ENCODE measurements around the gene HYLS1. TPM values are rescaled to one million over a fixed set of nuclear protein-coding genes. Genes with fewer than 3 reads are reported as not detected.

HYLS1 gene
- total and polyA plus RNA-seq, 10 of the 15 experiments (the other 5 are each of a cell fraction or from before 2014, with no cell fraction given) = 11.7 to 35.1 (median 17.6) TPM

GRCh38 chr11:125887373-125888324, at the start of gene HYLS1 (continued):
- TF ChIP-seq, protein P1, sequence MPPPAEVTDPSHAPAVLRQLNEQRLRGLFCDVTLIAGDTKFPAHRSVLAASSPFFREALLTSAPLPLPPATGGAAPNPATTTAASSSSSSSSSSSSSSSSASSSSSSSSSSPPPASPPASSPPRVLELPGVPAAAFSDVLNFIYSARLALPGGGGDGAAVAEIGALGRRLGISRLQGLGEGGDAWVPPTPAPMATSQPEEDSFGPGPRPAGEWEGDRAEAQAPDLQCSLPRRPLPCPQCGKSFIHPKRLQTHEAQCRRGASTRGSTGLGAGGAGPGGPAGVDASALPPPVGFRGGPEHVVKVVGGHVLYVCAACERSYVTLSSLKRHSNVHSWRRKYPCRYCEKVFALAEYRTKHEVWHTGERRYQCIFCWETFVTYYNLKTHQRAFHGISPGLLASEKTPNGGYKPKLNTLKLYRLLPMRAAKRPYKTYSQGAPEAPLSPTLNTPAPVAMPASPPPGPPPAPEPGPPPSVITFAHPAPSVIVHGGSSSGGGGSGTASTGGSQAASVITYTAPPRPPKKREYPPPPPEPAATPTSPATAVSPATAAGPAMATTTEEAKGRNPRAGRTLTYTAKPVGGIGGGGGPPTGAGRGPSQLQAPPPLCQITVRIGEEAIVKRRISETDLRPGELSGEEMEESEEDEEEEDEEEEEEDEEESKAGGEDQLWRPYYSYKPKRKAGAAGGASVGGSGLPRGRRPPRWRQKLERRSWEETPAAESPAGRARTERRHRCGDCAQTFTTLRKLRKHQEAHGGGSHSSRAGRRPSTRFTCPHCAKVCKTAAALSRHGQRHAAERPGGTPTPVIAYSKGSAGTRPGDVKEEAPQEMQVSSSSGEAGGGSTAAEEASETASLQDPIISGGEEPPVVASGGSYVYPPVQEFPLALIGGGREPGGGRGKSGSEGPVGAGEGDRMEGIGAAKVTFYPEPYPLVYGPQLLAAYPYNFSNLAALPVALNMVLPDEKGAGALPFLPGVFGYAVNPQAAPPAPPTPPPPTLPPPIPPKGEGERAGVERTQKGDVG (CRISPR knock-in tag; IDR thresholded peaks at IDR 0.05) = peak; percentile 67; the same call in 1 of the 2 replicates
- TF ChIP-seq, protein P2, sequence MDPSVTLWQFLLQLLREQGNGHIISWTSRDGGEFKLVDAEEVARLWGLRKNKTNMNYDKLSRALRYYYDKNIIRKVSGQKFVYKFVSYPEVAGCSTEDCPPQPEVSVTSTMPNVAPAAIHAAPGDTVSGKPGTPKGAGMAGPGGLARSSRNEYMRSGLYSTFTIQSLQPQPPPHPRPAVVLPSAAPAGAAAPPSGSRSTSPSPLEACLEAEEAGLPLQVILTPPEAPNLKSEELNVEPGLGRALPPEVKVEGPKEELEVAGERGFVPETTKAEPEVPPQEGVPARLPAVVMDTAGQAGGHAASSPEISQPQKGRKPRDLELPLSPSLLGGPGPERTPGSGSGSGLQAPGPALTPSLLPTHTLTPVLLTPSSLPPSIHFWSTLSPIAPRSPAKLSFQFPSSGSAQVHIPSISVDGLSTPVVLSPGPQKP (IDR thresholded peaks at IDR 0.05; ENCODE audit: low read depth, low read length) = 0 out of 2 replicates have a peak, but pooled peaks have one; percentile 15
- TF ChIP-seq, protein P3, sequence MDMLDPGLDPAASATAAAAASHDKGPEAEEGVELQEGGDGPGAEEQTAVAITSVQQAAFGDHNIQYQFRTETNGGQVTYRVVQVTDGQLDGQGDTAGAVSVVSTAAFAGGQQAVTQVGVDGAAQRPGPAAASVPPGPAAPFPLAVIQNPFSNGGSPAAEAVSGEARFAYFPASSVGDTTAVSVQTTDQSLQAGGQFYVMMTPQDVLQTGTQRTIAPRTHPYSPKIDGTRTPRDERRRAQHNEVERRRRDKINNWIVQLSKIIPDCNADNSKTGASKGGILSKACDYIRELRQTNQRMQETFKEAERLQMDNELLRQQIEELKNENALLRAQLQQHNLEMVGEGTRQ (IDR thresholded peaks at IDR 0.05; ENCODE audit: borderline replicate concordance, low read depth, low read length) = no peak
- TF ChIP-seq, protein P4, sequence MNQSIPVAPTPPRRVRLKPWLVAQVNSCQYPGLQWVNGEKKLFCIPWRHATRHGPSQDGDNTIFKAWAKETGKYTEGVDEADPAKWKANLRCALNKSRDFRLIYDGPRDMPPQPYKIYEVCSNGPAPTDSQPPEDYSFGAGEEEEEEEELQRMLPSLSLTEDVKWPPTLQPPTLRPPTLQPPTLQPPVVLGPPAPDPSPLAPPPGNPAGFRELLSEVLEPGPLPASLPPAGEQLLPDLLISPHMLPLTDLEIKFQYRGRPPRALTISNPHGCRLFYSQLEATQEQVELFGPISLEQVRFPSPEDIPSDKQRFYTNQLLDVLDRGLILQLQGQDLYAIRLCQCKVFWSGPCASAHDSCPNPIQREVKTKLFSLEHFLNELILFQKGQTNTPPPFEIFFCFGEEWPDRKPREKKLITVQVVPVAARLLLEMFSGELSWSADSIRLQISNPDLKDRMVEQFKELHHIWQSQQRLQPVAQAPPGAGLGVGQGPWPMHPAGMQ (IDR thresholded peaks at IDR 0.05; ENCODE audit: borderline replicate concordance) = peak; percentile 55; the same call in 1 of the 2 replicates
- TF ChIP-seq, protein P5, sequence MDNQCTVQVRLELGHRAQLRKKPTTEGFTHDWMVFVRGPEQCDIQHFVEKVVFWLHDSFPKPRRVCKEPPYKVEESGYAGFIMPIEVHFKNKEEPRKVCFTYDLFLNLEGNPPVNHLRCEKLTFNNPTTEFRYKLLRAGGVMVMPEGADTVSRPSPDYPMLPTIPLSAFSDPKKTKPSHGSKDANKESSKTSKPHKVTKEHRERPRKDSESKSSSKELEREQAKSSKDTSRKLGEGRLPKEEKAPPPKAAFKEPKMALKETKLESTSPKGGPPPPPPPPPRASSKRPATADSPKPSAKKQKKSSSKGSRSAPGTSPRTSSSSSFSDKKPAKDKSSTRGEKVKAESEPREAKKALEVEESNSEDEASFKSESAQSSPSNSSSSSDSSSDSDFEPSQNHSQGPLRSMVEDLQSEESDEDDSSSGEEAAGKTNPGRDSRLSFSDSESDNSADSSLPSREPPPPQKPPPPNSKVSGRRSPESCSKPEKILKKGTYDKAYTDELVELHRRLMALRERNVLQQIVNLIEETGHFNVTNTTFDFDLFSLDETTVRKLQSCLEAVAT (IDR thresholded peaks at IDR 0.05) = peak; percentile 99
- TF ChIP-seq SMAD5 (IDR thresholded peaks at IDR 0.05; ENCODE audit: low read depth) = peak; percentile 47; the same call in 1 of the 2 replicates
- no peak for TF ChIP-seq ETV6 (conservative IDR thresholded peaks at IDR 0.05 in 1 of 2, IDR thresholded peaks at IDR 0.05 in 1 of 2; ENCODE audit: borderline replicate concordance in 1 of 2, low read depth in 1 of 2)
- TF ChIP-seq, protein P6, sequence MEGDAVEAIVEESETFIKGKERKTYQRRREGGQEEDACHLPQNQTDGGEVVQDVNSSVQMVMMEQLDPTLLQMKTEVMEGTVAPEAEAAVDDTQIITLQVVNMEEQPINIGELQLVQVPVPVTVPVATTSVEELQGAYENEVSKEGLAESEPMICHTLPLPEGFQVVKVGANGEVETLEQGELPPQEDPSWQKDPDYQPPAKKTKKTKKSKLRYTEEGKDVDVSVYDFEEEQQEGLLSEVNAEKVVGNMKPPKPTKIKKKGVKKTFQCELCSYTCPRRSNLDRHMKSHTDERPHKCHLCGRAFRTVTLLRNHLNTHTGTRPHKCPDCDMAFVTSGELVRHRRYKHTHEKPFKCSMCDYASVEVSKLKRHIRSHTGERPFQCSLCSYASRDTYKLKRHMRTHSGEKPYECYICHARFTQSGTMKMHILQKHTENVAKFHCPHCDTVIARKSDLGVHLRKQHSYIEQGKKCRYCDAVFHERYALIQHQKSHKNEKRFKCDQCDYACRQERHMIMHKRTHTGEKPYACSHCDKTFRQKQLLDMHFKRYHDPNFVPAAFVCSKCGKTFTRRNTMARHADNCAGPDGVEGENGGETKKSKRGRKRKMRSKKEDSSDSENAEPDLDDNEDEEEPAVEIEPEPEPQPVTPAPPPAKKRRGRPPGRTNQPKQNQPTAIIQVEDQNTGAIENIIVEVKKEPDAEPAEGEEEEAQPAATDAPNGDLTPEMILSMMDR (IDR thresholded peaks at IDR 0.05 in 2 of 3, conservative IDR thresholded peaks at IDR 0.05 in 1 of 3; ENCODE audit: control insufficient read depth in 2 of 3, extremely low read depth in 1 of 3, insufficient read depth in 1 of 3, low read depth in 3 of 3, low read length in 3 of 3) = peak; percentile 24 to 39 (median 28); a peak in 4 of 6 replicates
- peak; percentile 84 for TF ChIP-seq POLR2A (IDR thresholded peaks at IDR 0.05; ENCODE audit: low read depth, low read length)
